HL-60 (cell line): ENCODE measurements around the gene TTLL11.

Experiments
- DNase-seq, 2 experiments: peaks; one replicate each; pipeline ENCODE4 v3.0.0-alpha.2; 2010 to 2020; ENCODE audit warnings: low read depth in 1 of 2, low spot score in 1 of 2
- H3K27ac ChIP-seq: fragments of 250-450 bp; sonication (Bioruptor Pico); replicated peaks from 2 replicates; pipeline ENCODE4 v1.5.1; 2020; ENCODE audit warnings: mild to moderate bottlenecking, moderate library complexity
- H3K27me3 ChIP-seq: fragments of 250-450 bp; sonication (Bioruptor Pico); 2 replicates; pipeline ENCODE4 v1.5.1; 2021; ENCODE audit warnings: mild to moderate bottlenecking, moderate library complexity; ENCODE audit not compliant: insufficient read depth, poor library complexity, severe bottlenecking
- H3K4me3 ChIP-seq: replicated peaks from 2 replicates; pipeline ENCODE4 v1.5.1; 2011; ENCODE audit warnings: mild to moderate bottlenecking, control low read depth, low read length; ENCODE audit not compliant: insufficient read depth
- GABPA ChIP-seq: IDR thresholded peaks from 2 replicates; pipeline ENCODE4 v1.6.1; 2012; ENCODE audit warnings: low read depth
- POLR2AphosphoS5 ChIP-seq: IDR thresholded peaks from 2 replicates; pipeline ENCODE4 v1.6.1; 2012; ENCODE audit warnings: low read depth
- SPI1 ChIP-seq: IDR thresholded peaks from 2 replicates; pipeline ENCODE4 v1.6.1; 2012; ENCODE audit warnings: low read depth, mild to moderate bottlenecking, borderline replicate concordance
- TF ChIP-seq, protein P1 (sequence below): IDR thresholded peaks from 2 replicates; pipeline ENCODE4 v1.6.1; 2012; ENCODE audit warnings: low read depth; ENCODE audit not compliant: insufficient replicate concordance
- TF ChIP-seq, protein P2 (sequence below): IDR thresholded peaks from one replicate; pipeline ENCODE4 v1.5.1; 2011; ENCODE audit warnings: low read length, control low read depth, inconsistent platforms; ENCODE audit not compliant: insufficient read depth

Gene TTLL11

DNA sequence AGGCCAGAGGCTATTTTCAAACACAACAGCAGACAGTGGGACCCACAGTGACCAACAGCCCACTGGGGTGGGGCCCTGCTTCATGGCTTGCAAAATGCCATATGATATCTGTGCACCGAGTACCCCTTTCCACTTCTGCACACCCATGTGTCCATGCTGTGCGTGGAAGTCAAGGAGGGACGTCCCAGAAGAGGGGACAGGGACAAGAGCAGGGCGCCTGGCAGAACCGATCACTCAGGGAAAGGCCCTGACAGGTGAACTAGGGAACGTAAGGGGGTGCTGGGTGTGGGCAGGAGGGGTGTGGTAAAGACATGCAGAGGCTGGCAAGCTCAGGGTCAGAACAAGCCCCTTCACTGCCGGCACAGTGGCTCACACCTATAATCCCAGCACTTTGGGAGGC is 7.6 kb upstream of the TTLL11 start:
- DNase-seq: no peak
- Histone ChIP-seq H3K27ac (no peak overlapping the region), H3K4me3 (no peak overlapping the region), H3K27me3 (no peaks in the 10 kb centered on the region)
- TF ChIP-seq POLR2AphosphoS5: no peak
- no peak for TF ChIP-seq SPI1
- TF ChIP-seq, protein P1, sequence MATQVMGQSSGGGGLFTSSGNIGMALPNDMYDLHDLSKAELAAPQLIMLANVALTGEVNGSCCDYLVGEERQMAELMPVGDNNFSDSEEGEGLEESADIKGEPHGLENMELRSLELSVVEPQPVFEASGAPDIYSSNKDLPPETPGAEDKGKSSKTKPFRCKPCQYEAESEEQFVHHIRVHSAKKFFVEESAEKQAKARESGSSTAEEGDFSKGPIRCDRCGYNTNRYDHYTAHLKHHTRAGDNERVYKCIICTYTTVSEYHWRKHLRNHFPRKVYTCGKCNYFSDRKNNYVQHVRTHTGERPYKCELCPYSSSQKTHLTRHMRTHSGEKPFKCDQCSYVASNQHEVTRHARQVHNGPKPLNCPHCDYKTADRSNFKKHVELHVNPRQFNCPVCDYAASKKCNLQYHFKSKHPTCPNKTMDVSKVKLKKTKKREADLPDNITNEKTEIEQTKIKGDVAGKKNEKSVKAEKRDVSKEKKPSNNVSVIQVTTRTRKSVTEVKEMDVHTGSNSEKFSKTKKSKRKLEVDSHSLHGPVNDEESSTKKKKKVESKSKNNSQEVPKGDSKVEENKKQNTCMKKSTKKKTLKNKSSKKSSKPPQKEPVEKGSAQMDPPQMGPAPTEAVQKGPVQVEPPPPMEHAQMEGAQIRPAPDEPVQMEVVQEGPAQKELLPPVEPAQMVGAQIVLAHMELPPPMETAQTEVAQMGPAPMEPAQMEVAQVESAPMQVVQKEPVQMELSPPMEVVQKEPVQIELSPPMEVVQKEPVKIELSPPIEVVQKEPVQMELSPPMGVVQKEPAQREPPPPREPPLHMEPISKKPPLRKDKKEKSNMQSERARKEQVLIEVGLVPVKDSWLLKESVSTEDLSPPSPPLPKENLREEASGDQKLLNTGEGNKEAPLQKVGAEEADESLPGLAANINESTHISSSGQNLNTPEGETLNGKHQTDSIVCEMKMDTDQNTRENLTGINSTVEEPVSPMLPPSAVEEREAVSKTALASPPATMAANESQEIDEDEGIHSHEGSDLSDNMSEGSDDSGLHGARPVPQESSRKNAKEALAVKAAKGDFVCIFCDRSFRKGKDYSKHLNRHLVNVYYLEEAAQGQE: no peak
- TF ChIP-seq, protein P2, sequence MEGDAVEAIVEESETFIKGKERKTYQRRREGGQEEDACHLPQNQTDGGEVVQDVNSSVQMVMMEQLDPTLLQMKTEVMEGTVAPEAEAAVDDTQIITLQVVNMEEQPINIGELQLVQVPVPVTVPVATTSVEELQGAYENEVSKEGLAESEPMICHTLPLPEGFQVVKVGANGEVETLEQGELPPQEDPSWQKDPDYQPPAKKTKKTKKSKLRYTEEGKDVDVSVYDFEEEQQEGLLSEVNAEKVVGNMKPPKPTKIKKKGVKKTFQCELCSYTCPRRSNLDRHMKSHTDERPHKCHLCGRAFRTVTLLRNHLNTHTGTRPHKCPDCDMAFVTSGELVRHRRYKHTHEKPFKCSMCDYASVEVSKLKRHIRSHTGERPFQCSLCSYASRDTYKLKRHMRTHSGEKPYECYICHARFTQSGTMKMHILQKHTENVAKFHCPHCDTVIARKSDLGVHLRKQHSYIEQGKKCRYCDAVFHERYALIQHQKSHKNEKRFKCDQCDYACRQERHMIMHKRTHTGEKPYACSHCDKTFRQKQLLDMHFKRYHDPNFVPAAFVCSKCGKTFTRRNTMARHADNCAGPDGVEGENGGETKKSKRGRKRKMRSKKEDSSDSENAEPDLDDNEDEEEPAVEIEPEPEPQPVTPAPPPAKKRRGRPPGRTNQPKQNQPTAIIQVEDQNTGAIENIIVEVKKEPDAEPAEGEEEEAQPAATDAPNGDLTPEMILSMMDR: no peak
- TF ChIP-seq GABPA: no peak

DNA sequence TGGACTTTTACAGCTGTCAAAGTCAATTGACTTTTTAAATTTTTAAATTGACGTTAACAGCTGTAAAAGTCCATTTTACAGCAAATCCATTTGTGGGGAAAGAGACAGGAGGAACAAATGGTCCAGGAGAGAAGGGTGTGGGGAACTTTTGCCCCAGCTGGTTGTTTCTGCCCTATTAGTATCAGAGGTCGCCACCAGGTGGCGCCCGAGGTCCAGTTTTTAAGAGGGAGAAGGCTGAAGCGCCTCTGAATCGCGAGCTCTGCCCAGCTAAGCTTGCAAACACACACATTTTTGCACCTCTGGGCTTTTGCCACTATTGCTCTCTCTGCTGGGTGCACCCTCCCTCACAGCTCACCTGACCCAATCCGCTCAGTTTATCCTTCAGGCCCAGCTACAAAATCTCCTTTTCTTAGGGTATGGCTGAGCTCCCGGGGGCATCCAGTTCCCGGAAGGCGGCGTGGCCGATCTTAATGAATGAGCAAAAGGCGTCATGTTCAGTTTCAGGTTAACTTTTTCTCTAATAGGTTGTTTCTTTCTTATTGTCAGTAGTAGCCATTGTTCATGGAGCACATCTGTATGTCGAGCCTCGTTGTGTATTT is 6.3 kb upstream of the TTLL11 start:
- no peak overlapping the region for H3K4me3 ChIP-seq
- H3K27ac ChIP-seq: no peak overlapping the region
- no peaks in the 10 kb centered on the region for H3K27me3 ChIP-seq
- TF ChIP-seq, protein P2: peak; percentile 50
- TF ChIP-seq, protein P1: no peak
- DNase-seq: peak; percentile 39 to 78

DNA sequence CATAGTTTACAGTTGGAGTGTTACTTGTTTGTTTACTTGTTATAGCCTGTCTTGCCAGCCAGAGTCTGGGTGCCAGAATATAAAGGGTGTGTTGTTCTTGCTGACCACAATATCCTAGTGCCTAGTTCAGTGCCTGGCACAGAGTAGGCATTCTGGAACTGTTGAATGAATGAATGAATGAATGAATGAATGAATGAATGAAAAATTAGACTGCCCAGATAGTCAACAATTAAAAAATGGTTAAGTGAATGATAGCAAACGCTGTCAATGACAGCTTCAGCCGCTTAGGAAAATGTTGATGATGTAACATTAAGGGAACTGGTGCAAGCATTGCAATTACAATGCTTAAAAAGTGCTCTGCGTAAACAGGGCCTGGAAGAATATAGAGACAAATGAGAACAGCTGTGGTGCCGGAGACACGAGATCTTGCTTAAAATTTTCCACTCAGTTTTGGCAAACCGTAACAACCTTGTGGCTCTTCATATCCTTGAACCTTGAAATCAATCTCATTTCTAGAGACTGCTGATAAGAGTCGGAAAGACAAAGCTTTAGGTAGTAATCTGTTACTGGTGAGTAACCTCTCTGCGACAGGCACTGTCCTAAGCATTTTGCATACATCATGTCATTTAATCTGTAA is 4.7 kb upstream of the TTLL11 start:
- TF ChIP-seq, protein P2: no peak
- TF ChIP-seq GABPA: no peak
- no peak for TF ChIP-seq POLR2AphosphoS5
- TF ChIP-seq, protein P1: no peak
- no peak for TF ChIP-seq SPI1
- peak in 1 of 2 experiments; percentile 39 for DNase-seq
- Histone ChIP-seq H3K27ac (no peak overlapping the region), H3K4me3 (no peak overlapping the region), H3K27me3 (no peaks in the 10 kb centered on the region)
